Measurements from ENCODE around the gene ABLIM2.
A peak's percentile ranks its signal among the peaks of the same experiment; 100 is the strongest.

The ABLIM2 gene

GRCh38 chr4:7983296-7983695 is 175.3 kb downstream of the ABLIM2 start:
- Mint-ChIP-seq H3K4me1 (ENCODE audit: low read depth) (peaks cover 8% of the 10 kb centered on the region), H3K27ac (no peak overlapping the region), H3K27me3 (ENCODE audit: low read depth) (peaks cover 3% of the 10 kb centered on the region), H3K4me3 (no peak overlapping the region), H3K9me3 (no peaks in the 10 kb centered on the region), H3K36me3 (ENCODE audit: low read depth) (no peaks in the 10 kb centered on the region)

- H3K27ac Mint-ChIP-seq, result no peak overlapping the region
- no peak overlapping the region for H3K4me3 Mint-ChIP-seq
- H3K27me3 Mint-ChIP-seq (ENCODE audit: low read depth), result no peaks in the 10 kb centered on the region
- H3K36me3 Mint-ChIP-seq (ENCODE audit: low read depth), result no peaks in the 10 kb centered on the region
- no peaks in the 10 kb centered on the region for H3K9me3 Mint-ChIP-seq
- peaks cover 8% of the 10 kb centered on the region for H3K4me1 Mint-ChIP-seq (ENCODE audit: low read depth)
Observed at GRCh38 chr4:7981738-7982394, 176.7 kb downstream of the ABLIM2 start.

DNA sequence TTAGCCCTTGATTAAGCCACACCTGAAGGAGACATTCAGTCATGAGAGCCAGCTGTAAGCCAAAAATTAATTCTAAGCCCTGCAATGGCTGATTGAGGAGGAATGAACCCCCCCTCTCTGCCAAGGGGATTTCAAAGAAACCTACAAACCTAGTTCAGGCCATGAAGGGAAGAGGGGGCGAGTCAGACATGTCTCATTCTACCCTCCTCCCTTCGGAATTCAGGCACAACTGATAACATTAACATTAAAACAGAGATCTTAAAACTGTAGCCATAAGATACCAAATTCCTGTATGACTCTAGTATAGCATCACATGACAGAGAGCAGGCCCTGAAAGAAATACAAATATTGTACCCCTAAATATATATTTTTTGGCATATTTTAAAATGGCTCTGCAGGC is 178.6 kb downstream of the ABLIM2 start:
- H3K4me3 Mint-ChIP-seq, result no peak overlapping the region
- H3K9me3 Mint-ChIP-seq, result no peaks in the 10 kb centered on the region
- H3K4me1 Mint-ChIP-seq (ENCODE audit: low read depth), result peaks cover 4% of the 10 kb centered on the region
- H3K36me3 Mint-ChIP-seq (ENCODE audit: low read depth), result peaks cover 3% of the 10 kb centered on the region
- no peak overlapping the region for H3K27ac Mint-ChIP-seq
- H3K27me3 Mint-ChIP-seq (ENCODE audit: low read depth), result no peaks in the 10 kb centered on the region

GRCh38 chr4:7979652-7979968 is 179.0 kb downstream of the ABLIM2 start:
- no peak overlapping the region for H3K4me3 Mint-ChIP-seq
- H3K4me1 Mint-ChIP-seq (ENCODE audit: low read depth), result peaks cover 4% of the 10 kb centered on the region
- H3K27ac Mint-ChIP-seq, result no peak overlapping the region
- no peaks in the 10 kb centered on the region for H3K27me3 Mint-ChIP-seq (ENCODE audit: low read depth)
- H3K36me3 Mint-ChIP-seq (ENCODE audit: low read depth), result peaks cover 3% of the 10 kb centered on the region
- no peaks in the 10 kb centered on the region for H3K9me3 Mint-ChIP-seq

DNA sequence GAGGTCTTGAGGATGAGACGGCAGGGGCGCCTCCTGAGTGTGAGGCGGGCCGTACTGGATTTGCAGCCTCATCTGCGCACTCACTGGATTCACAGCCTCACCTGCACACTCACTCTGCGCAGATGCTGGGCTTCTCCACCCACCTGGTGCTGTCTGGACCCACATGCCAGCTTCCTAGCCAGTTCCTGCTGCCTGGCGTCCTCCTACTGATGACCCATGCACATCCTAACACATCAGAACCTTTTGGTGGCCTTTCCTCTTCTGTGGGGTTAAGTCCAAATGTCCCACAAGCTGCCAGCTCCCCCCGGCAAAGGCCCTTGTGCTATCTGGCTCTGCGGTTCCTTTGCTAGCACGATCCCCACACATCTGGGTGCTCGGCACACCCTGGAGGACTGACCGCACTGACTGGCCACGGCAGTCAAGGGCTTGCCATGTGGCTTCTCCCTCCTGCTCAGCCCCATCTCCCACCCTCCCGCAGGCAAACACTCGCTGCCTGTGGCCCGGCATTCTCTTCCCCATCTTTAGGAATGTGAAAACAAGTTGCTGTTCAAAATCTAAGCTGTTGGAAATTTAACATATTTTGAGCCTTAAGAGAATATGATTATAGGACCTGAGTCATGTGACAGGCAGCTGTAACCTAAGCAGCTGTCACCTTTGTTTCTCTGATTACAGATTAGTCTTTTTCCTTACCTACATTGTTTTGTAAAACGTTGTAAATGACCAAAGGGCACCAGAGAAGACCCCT is 179.5 kb downstream of the ABLIM2 start:
- Mint-ChIP-seq H3K36me3 (ENCODE audit: low read depth) (peaks cover 3% of the 10 kb centered on the region), H3K27ac (no peak overlapping the region), H3K4me1 (ENCODE audit: low read depth) (peaks cover 4% of the 10 kb centered on the region), H3K4me3 (no peak overlapping the region), H3K27me3 (ENCODE audit: low read depth) (no peaks in the 10 kb centered on the region), H3K9me3 (no peaks in the 10 kb centered on the region)

DNA sequence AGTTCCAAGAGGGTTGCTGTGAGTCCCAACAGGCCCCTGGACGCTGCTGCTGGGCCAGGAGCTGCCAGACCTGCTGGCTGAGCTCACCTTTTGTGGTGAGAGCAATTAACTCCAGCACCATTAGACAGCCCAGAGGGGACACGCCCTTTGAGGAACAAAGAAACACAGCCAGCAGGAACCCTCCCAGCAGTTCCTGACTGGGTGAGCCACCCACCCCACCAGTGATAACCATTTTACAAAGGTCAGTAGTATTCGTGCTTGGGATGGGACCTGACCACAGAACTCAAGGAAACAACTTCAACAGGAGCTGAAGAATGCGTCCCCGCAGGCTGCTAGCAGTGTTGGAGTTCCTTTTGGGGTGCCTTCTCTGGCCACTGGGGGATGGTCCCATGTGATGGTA is 180.1 kb downstream of the ABLIM2 start:
- Mint-ChIP-seq H3K36me3 (ENCODE audit: low read depth) (peaks cover 9% of the 10 kb centered on the region), H3K4me3 (no peak overlapping the region), H3K9me3 (no peaks in the 10 kb centered on the region), H3K27me3 (ENCODE audit: low read depth) (no peaks in the 10 kb centered on the region), H3K27ac (no peak overlapping the region), H3K4me1 (ENCODE audit: low read depth) (peaks cover 7% of the 10 kb centered on the region)

GRCh38 chr4:7976634-7977033 is 182.0 kb downstream of the ABLIM2 start:
- Mint-ChIP-seq H3K27me3 (ENCODE audit: low read depth) (no peaks in the 10 kb centered on the region), H3K27ac (no peak overlapping the region), H3K36me3 (ENCODE audit: low read depth) (peaks cover 17% of the 10 kb centered on the region), H3K9me3 (no peaks in the 10 kb centered on the region), H3K4me1 (ENCODE audit: low read depth) (peaks cover 19% of the 10 kb centered on the region), H3K4me3 (no peak overlapping the region)

GRCh38 chr4:7976025-7976424 is 182.6 kb downstream of the ABLIM2 start:
- no peaks in the 10 kb centered on the region for H3K9me3 Mint-ChIP-seq
- H3K27me3 Mint-ChIP-seq (ENCODE audit: low read depth), result no peaks in the 10 kb centered on the region
- peaks cover 17% of the 10 kb centered on the region for H3K36me3 Mint-ChIP-seq (ENCODE audit: low read depth)
- no peak overlapping the region for H3K27ac Mint-ChIP-seq
- H3K4me1 Mint-ChIP-seq (ENCODE audit: low read depth), result peaks cover 19% of the 10 kb centered on the region
- H3K4me3 Mint-ChIP-seq, result no peak overlapping the region

DNA sequence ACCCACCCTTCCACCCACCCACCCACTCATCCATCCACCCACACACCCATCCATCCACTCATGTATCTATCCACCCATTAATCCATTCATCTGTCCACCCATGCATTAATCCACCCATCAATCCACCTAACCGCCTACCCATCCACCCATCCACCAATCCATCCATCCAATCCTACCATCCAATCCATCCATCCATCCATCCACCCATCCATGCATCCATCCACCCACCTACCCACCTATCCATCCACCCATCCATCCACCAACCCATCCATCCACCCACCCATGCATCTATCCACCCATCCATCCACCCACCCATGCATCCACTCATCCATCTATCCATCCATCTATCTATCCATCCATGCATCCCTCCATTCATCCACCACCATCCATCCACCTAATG is 184.2 kb downstream of the ABLIM2 start:
- no peak overlapping the region for H3K27ac Mint-ChIP-seq
- H3K27me3 Mint-ChIP-seq (ENCODE audit: low read depth), result no peaks in the 10 kb centered on the region
- no peak overlapping the region for H3K4me3 Mint-ChIP-seq
- no peaks in the 10 kb centered on the region for H3K9me3 Mint-ChIP-seq
- H3K36me3 Mint-ChIP-seq (ENCODE audit: low read depth), result peaks cover 20% of the 10 kb centered on the region
- H3K4me1 Mint-ChIP-seq (ENCODE audit: low read depth), result peaks cover 33% of the 10 kb centered on the region

- Mint-ChIP-seq H3K27me3 (ENCODE audit: low read depth) (no peaks in the 10 kb centered on the region), H3K27ac (peak overlapping the region; percentile 61), H3K9me3 (no peaks in the 10 kb centered on the region), H3K36me3 (ENCODE audit: low read depth) (peaks cover 20% of the 10 kb centered on the region), H3K4me1 (ENCODE audit: low read depth) (peaks cover 36% of the 10 kb centered on the region), H3K4me3 (peak overlapping the region; percentile 5)
Observed at GRCh38 chr4:7973545-7973981, 185.1 kb downstream of the ABLIM2 start.

GRCh38 chr4:7971881-7972500 is 186.6 kb downstream of the ABLIM2 start:
- peaks cover 20% of the 10 kb centered on the region for H3K36me3 Mint-ChIP-seq (ENCODE audit: low read depth)
- H3K4me1 Mint-ChIP-seq (ENCODE audit: low read depth), result peaks cover 50% of the 10 kb centered on the region
- H3K4me3 Mint-ChIP-seq, result peak overlapping the region; percentile 98
- no peaks in the 10 kb centered on the region for H3K9me3 Mint-ChIP-seq
- H3K27me3 Mint-ChIP-seq (ENCODE audit: low read depth), result no peaks in the 10 kb centered on the region
- peak overlapping the region; percentile 99 for H3K27ac Mint-ChIP-seq

DNA sequence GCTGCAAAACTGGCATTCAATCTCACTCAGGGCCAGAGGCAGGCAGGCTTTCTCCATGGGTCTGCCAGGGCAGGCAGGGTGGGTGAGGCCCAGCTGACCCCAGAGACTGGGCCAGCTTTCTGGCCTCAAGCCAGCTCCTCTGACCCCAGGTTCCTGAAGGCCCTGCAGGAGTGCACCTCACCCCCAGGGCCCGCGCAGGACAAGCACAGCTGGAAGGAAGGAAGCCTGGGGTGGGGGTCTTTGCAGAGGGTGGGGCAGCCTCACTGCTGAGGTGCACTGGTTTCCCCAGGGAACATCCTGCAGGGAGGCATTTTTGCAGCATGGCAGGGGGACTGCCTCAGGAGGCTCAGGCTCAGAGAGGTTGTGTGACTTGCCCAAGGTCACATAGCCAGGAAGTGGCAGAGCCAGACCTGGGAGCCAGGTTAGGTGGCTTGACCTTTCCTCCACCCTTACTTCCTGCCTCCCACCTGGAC is 187.4 kb downstream of the ABLIM2 start:
- H3K36me3 Mint-ChIP-seq (ENCODE audit: low read depth), result peaks cover 20% of the 10 kb centered on the region
- peak overlapping the region; percentile 99 for H3K27ac Mint-ChIP-seq
- H3K4me3 Mint-ChIP-seq, result peak overlapping the region; percentile 98
- H3K9me3 Mint-ChIP-seq, result no peaks in the 10 kb centered on the region
- H3K4me1 Mint-ChIP-seq (ENCODE audit: low read depth), result peaks cover 48% of the 10 kb centered on the region
- H3K27me3 Mint-ChIP-seq (ENCODE audit: low read depth), result no peaks in the 10 kb centered on the region

- Mint-ChIP-seq H3K9me3 (no peaks in the 10 kb centered on the region), H3K4me3 (peak overlapping the region; percentile 98), H3K36me3 (ENCODE audit: low read depth) (peaks cover 20% of the 10 kb centered on the region), H3K4me1 (ENCODE audit: low read depth) (peaks cover 50% of the 10 kb centered on the region), H3K27me3 (ENCODE audit: low read depth) (no peaks in the 10 kb centered on the region), H3K27ac (peak overlapping the region; percentile 99)
Observed at GRCh38 chr4:7970361-7970946, 188.2 kb downstream of the ABLIM2 start.

GRCh38 chr4:7968262-7968896 is 190.2 kb downstream of the ABLIM2 start:
- Mint-ChIP-seq H3K4me1 (ENCODE audit: low read depth) (peaks cover 55% of the 10 kb centered on the region), H3K27me3 (ENCODE audit: low read depth) (no peaks in the 10 kb centered on the region), H3K27ac (peak overlapping the region; percentile 74), H3K9me3 (no peaks in the 10 kb centered on the region), H3K4me3 (peak overlapping the region; percentile 49), H3K36me3 (ENCODE audit: low read depth) (peaks cover 10% of the 10 kb centered on the region)
